Measurements from ENCODE around the gene XKR3. TPM values are rescaled to one million over a fixed set of nuclear protein-coding genes. Genes with fewer than 3 reads are reported as not detected.

The XKR3 gene
- polyA plus RNA-seq, 2 donors: not detected

DNA sequence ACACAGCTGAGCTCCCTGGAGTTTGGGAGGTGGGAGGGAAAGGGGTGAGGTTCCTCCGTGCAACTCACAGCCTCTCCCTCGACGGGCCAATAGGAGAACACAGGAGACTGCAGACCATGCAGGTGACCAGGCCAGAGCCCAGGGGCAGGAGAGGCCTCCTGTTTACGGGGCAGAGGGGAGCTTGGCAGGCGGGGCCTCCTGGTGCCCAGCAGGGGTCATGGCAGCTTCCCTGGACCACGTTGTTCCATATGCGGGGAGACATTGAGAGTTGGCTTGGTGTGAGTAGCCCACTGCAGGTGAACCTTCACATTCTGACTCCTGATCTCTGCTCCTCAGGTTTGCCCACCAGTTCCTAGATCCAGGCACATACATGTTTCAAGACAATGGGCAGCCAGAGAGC is 19.3 kb upstream of the XKR3 start:
- H3K27me3 ChIP-seq (ENCODE audit: control insufficient read depth in 1 of 2, insufficient read depth in 2 of 2, low read length in 2 of 2): no peaks in the 10 kb centered on the region
- no peaks in the 10 kb centered on the region for H3K36me3 ChIP-seq (ENCODE audit: control insufficient read depth in 2 of 2, insufficient read depth in 2 of 2, low read length in 1 of 2)
- H3K4me1 ChIP-seq (ENCODE audit: control insufficient read depth in 2 of 2, insufficient read depth in 2 of 2, low read length in 1 of 2): no peaks in the 10 kb centered on the region
- no peak overlapping the region for H3K27ac ChIP-seq (ENCODE audit: low read depth in 2 of 2, low read length in 1 of 2)
- no peak overlapping the region for H3K4me3 ChIP-seq (ENCODE audit: low read depth in 1 of 2, low read length in 2 of 2)
- peaks cover 0 to 6% of the 10 kb centered on the region in 2 donors for H3K9me3 ChIP-seq (ENCODE audit: control insufficient read depth in 2 of 2, insufficient read depth in 1 of 2, low read depth in 1 of 2, low read length in 1 of 2)
- 79 to 86% methylated on average over 7 of the region's 7 CpGs for WGBS, 2 donors

DNA sequence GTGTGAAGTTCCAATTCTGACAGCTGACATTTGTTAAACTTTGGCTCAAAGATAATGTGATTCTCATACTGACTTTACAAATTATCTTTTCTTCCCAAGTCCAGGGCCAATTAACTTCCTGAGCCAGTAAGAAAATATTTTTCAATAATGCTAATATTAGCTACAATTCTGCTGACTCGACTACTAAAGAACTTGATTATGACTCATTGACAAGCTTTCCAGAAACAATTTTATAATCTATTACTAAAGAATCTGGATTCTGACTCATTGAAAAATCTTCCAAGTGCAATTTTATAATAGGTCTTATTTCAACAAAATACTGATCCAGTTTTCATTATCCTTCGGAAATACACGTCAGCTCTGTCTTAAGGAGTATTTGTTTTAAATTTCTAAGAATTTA is 12.9 kb upstream of the XKR3 start:
- Histone ChIP-seq H3K9me3 (ENCODE audit: control insufficient read depth in 2 of 2, insufficient read depth in 1 of 2, low read depth in 1 of 2, low read length in 1 of 2) (no peaks in the 10 kb centered on the region), H3K4me3 (ENCODE audit: low read depth in 1 of 2, low read length in 2 of 2) (no peak overlapping the region), H3K27ac (ENCODE audit: low read depth in 2 of 2, low read length in 1 of 2) (no peak overlapping the region), H3K36me3 (ENCODE audit: control insufficient read depth in 2 of 2, insufficient read depth in 2 of 2, low read length in 1 of 2) (no peaks in the 10 kb centered on the region), H3K4me1 (ENCODE audit: control insufficient read depth in 2 of 2, insufficient read depth in 2 of 2, low read length in 1 of 2) (no peaks in the 10 kb centered on the region), H3K27me3 (ENCODE audit: control insufficient read depth in 1 of 2, insufficient read depth in 2 of 2, low read length in 2 of 2) (no peaks in the 10 kb centered on the region)
- 52 to 61% methylated on average over 3 of the region's 3 CpGs for WGBS, 2 donors

DNA sequence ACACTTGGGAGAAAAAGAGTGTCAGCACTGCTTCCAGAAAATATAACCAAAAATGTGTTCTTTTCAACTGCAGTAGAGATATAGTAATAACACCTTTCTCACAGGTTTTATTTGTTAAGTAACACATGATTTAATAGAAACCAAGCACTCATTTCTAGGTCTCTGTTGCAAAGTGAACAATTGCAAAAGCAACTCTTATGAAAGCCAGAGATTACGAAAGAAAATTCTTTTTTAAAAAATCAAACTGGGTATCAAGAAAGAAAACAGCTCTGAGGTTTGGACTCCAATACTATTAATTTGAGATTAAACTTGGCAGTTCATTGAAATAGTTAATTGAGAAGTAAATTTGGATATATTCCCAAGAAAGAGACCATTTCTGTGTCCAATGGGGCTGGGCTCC is 9.8 kb upstream of the XKR3 start:
- no peak overlapping the region for H3K4me3 ChIP-seq (ENCODE audit: low read depth in 1 of 2, low read length in 2 of 2)
- no peak overlapping the region for H3K27ac ChIP-seq (ENCODE audit: low read depth in 2 of 2, low read length in 1 of 2)
- H3K36me3 ChIP-seq (ENCODE audit: control insufficient read depth in 2 of 2, insufficient read depth in 2 of 2, low read length in 1 of 2): no peaks in the 10 kb centered on the region
- H3K9me3 ChIP-seq (ENCODE audit: control insufficient read depth in 2 of 2, insufficient read depth in 1 of 2, low read depth in 1 of 2, low read length in 1 of 2): no peaks in the 10 kb centered on the region
- no peaks in the 10 kb centered on the region for H3K27me3 ChIP-seq (ENCODE audit: control insufficient read depth in 1 of 2, insufficient read depth in 2 of 2, low read length in 2 of 2)
- 81 to 85% methylated on average over 1 of the region's 1 CpG for WGBS, 2 donors
- H3K4me1 ChIP-seq (ENCODE audit: control insufficient read depth in 2 of 2, insufficient read depth in 2 of 2, low read length in 1 of 2): no peaks in the 10 kb centered on the region

DNA sequence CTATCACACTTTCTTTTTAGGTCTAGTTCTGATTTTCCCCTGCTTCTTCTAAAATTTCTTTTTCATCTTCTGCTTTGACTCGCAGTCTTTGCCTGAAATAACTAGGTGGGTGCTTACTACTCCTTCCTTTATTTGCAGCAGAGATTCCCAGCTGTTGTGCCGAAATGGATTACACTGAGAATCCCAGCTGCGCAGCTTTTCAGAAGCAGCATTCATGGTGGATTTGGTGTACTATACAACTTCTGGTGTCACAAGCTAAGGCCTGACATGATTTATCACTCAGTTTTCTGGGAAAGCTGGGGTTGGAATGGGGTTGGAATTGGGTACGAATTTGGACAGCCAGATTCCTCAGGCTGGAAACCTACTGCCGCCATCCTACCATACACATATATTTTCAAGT is 6.0 kb upstream of the XKR3 start:
- H3K27ac ChIP-seq (ENCODE audit: low read depth in 2 of 2, low read length in 1 of 2): no peak overlapping the region
- H3K27me3 ChIP-seq (ENCODE audit: control insufficient read depth in 1 of 2, insufficient read depth in 2 of 2, low read length in 2 of 2): no peaks in the 10 kb centered on the region
- 82 to 88% methylated on average over 5 of the region's 5 CpGs for WGBS, 2 donors

DNA sequence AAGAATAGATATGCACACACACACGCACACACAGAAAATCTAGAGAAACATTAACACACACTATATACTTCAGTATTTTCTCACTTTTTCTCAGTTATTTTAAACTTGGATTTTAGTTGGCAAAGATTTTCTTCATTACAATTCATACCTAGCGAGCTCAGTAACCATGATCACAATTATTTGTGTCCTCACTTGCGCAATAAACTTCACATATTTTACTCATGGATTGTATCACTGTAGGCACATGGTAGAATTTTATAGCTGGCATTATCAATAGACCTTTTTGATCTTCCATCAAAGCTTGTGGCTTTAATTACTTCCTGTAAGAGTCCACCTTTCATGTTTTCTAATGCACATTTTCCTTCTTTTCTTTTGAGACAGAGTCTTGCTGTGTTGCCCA is 4.8 kb upstream of the XKR3 start:
- Histone ChIP-seq H3K4me3 (ENCODE audit: low read depth in 1 of 2, low read length in 2 of 2) (no peak overlapping the region), H3K27ac (ENCODE audit: low read depth in 2 of 2, low read length in 1 of 2) (no peak overlapping the region), H3K36me3 (ENCODE audit: control insufficient read depth in 2 of 2, insufficient read depth in 2 of 2, low read length in 1 of 2) (no peaks in the 10 kb centered on the region), H3K27me3 (ENCODE audit: control insufficient read depth in 1 of 2, insufficient read depth in 2 of 2, low read length in 2 of 2) (no peaks in the 10 kb centered on the region), H3K9me3 (ENCODE audit: control insufficient read depth in 2 of 2, insufficient read depth in 1 of 2, low read depth in 1 of 2, low read length in 1 of 2) (no peaks in the 10 kb centered on the region), H3K4me1 (ENCODE audit: control insufficient read depth in 2 of 2, insufficient read depth in 2 of 2, low read length in 1 of 2) (no peaks in the 10 kb centered on the region)
- WGBS, 2 donors: 81 to 84% methylated on average over 3 of the region's 3 CpGs

More for the DNA sequence above, 6.0 kb upstream of the XKR3 start:
- no peak overlapping the region for H3K4me3 ChIP-seq (ENCODE audit: low read depth in 1 of 2, low read length in 2 of 2)
- H3K36me3 ChIP-seq (ENCODE audit: control insufficient read depth in 2 of 2, insufficient read depth in 2 of 2, low read length in 1 of 2): no peaks in the 10 kb centered on the region
- no peaks in the 10 kb centered on the region for H3K9me3 ChIP-seq (ENCODE audit: control insufficient read depth in 2 of 2, insufficient read depth in 1 of 2, low read depth in 1 of 2, low read length in 1 of 2)
- no peaks in the 10 kb centered on the region for H3K4me1 ChIP-seq (ENCODE audit: control insufficient read depth in 2 of 2, insufficient read depth in 2 of 2, low read length in 1 of 2)

DNA sequence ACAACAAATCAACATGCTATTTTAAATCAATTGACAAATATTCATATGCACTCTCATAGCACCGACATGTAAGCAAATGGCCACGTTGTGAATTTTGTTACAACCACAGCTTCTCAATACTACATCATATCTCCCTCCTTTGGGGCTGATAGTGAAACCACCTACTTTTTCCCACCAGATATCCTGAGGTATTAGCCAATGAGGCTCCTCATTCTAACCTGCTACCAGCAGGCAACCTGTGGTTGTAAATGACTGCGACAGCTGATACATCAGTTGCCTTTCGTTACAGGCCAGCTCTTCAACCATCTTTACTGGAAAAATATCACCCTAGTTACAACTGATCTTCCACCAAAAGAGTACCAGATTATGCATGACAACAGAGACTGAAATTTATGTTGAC is 3.7 kb upstream of the XKR3 start:
- WGBS, 2 donors: 77 to 81% methylated on average over 4 of the region's 4 CpGs
- H3K4me3 ChIP-seq (ENCODE audit: low read depth in 1 of 2, low read length in 2 of 2): no peak overlapping the region
- no peaks in the 10 kb centered on the region for H3K27me3 ChIP-seq (ENCODE audit: control insufficient read depth in 1 of 2, insufficient read depth in 2 of 2, low read length in 2 of 2)

DNA sequence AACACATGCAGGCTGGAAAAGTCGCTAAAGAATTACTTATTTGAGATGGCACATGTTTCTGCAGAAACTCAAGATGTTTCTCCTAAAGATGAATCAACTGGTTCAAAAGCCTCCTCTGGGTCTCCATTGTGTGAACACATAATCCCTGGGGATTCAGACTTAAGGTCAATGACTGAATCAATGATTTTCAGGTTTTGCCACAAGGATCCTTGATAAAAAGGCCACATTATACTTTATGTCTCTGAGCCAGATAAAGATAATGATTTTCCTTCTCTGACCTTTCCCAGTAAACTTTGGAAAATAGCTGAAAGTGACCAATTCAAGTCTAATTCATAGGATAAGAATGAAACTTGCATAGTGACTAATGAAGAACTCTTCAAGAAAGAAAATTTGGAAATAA is 2.3 kb upstream of the XKR3 start:
- Histone ChIP-seq H3K27me3 (ENCODE audit: control insufficient read depth in 1 of 2, insufficient read depth in 2 of 2, low read length in 2 of 2) (no peaks in the 10 kb centered on the region), H3K4me1 (ENCODE audit: control insufficient read depth in 2 of 2, insufficient read depth in 2 of 2, low read length in 1 of 2) (no peaks in the 10 kb centered on the region)
- WGBS, 2 donors: 77 to 82% methylated on average over 1 of the region's 1 CpG

More for the DNA sequence above, 3.7 kb upstream of the XKR3 start:
- H3K4me1 ChIP-seq (ENCODE audit: control insufficient read depth in 2 of 2, insufficient read depth in 2 of 2, low read length in 1 of 2): no peaks in the 10 kb centered on the region
- no peaks in the 10 kb centered on the region for H3K36me3 ChIP-seq (ENCODE audit: control insufficient read depth in 2 of 2, insufficient read depth in 2 of 2, low read length in 1 of 2)
- no peaks in the 10 kb centered on the region for H3K9me3 ChIP-seq (ENCODE audit: control insufficient read depth in 2 of 2, insufficient read depth in 1 of 2, low read depth in 1 of 2, low read length in 1 of 2)
- H3K27ac ChIP-seq (ENCODE audit: low read depth in 2 of 2, low read length in 1 of 2): no peak overlapping the region

DNA sequence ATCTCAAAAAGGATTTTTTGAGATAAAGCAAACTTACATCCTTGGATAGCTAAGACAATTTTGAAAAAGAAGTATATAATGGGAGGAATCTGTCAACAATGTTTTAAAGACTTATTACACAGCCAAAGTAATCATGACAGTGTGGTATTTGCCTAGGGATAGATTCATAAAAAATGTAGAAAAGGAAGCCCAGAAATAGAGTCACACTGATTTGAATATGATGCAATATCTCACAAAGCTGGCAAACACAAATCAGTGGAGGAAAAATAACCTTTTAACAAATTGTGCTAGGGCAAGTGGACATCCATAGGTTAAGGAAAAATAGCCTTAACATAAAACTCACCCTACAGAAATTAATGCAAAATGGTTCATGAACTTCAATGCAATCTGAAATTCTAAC is 6.0 kb downstream of the XKR3 start:
- H3K36me3 ChIP-seq (ENCODE audit: control insufficient read depth in 2 of 2, insufficient read depth in 2 of 2, low read length in 1 of 2): no peaks in the 10 kb centered on the region
- H3K9me3 ChIP-seq (ENCODE audit: control insufficient read depth in 2 of 2, insufficient read depth in 1 of 2, low read depth in 1 of 2, low read length in 1 of 2): peaks cover 0 to 3% of the 10 kb centered on the region in 2 donors
- no peaks in the 10 kb centered on the region for H3K4me1 ChIP-seq (ENCODE audit: control insufficient read depth in 2 of 2, insufficient read depth in 2 of 2, low read length in 1 of 2)
- no peak overlapping the region for H3K4me3 ChIP-seq (ENCODE audit: low read depth in 1 of 2, low read length in 2 of 2)
- no peak overlapping the region for H3K27ac ChIP-seq (ENCODE audit: low read depth in 2 of 2, low read length in 1 of 2)
- peaks cover 0 to 2% of the 10 kb centered on the region in 2 donors for H3K27me3 ChIP-seq (ENCODE audit: control insufficient read depth in 1 of 2, insufficient read depth in 2 of 2, low read length in 2 of 2)

More for the DNA sequence above, 2.3 kb upstream of the XKR3 start:
- no peak overlapping the region for H3K27ac ChIP-seq (ENCODE audit: low read depth in 2 of 2, low read length in 1 of 2)
- no peaks in the 10 kb centered on the region for H3K36me3 ChIP-seq (ENCODE audit: control insufficient read depth in 2 of 2, insufficient read depth in 2 of 2, low read length in 1 of 2)
- no peaks in the 10 kb centered on the region for H3K9me3 ChIP-seq (ENCODE audit: control insufficient read depth in 2 of 2, insufficient read depth in 1 of 2, low read depth in 1 of 2, low read length in 1 of 2)
- H3K4me3 ChIP-seq (ENCODE audit: low read depth in 1 of 2, low read length in 2 of 2): no peak overlapping the region

DNA sequence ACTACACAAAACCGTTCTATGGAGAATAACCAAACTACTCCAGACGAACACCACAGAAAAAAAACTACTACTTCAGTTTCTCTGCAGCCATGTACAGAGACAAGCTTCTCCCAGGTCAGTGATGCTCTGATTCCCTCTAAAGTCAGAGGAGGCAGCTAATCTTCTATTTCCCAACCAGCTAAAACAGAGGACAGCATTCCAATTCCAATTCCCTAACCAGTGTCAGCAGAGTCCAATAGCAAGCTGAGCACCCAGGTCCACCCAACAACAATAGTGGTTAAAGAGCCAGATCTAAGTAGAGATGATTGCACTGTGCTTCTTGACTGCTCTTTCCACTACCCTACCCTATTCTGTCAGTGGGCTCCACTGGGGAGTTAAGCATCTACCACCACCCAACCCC is 6.7 kb downstream of the XKR3 start:
- Histone ChIP-seq H3K4me1 (ENCODE audit: control insufficient read depth in 2 of 2, insufficient read depth in 2 of 2, low read length in 1 of 2) (no peaks in the 10 kb centered on the region), H3K27me3 (ENCODE audit: control insufficient read depth in 1 of 2, insufficient read depth in 2 of 2, low read length in 2 of 2) (peaks cover 0 to 2% of the 10 kb centered on the region in 2 donors), H3K36me3 (ENCODE audit: control insufficient read depth in 2 of 2, insufficient read depth in 2 of 2, low read length in 1 of 2) (no peaks in the 10 kb centered on the region), H3K27ac (ENCODE audit: low read depth in 2 of 2, low read length in 1 of 2) (no peak overlapping the region), H3K4me3 (ENCODE audit: low read depth in 1 of 2, low read length in 2 of 2) (no peak overlapping the region), H3K9me3 (ENCODE audit: control insufficient read depth in 2 of 2, insufficient read depth in 1 of 2, low read depth in 1 of 2, low read length in 1 of 2) (peaks cover 0 to 3% of the 10 kb centered on the region in 2 donors)
- 43 to 50% methylated on average over 2 of the region's 2 CpGs for WGBS, 2 donors

DNA sequence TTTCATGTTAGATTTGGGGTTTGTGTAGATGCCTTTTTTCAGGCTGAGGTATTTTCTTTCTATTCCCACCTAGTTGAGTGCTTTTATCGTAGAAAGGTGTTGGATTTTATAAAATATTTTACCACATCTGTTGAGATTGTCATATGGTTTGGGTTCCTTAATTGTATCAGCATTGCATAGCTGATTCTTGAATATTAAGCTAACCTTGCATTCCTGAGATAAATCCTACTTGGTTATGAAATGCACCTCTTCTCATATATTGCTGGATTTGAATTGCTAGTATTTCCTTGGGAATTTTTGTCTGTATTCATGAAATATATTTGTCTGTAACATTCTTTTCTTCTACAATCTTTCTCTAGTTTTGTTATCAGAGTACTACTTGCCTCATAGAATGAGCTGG is 10.1 kb downstream of the XKR3 start:
- no peaks in the 10 kb centered on the region for H3K36me3 ChIP-seq (ENCODE audit: control insufficient read depth in 2 of 2, insufficient read depth in 2 of 2, low read length in 1 of 2)
- peaks cover 0 to 3% of the 10 kb centered on the region in 2 donors for H3K9me3 ChIP-seq (ENCODE audit: control insufficient read depth in 2 of 2, insufficient read depth in 1 of 2, low read depth in 1 of 2, low read length in 1 of 2)
- WGBS, 2 donors: 62 to 63% methylated on average over 1 of the region's 1 CpG
- no peak overlapping the region for H3K4me3 ChIP-seq (ENCODE audit: low read depth in 1 of 2, low read length in 2 of 2)
- no peaks in the 10 kb centered on the region for H3K4me1 ChIP-seq (ENCODE audit: control insufficient read depth in 2 of 2, insufficient read depth in 2 of 2, low read length in 1 of 2)
- H3K27me3 ChIP-seq (ENCODE audit: control insufficient read depth in 1 of 2, insufficient read depth in 2 of 2, low read length in 2 of 2): peaks cover 0 to 2% of the 10 kb centered on the region in 2 donors
- H3K27ac ChIP-seq (ENCODE audit: low read depth in 2 of 2, low read length in 1 of 2): no peak overlapping the region
